22Rv1 (cell line): ENCODE data around the gene SIGLEC1.

Experiments
- H3K27ac ChIP-seq: fragments of 450-650 bp; 2 replicates; pipeline ENCODE4 v1.5.1; 2017
- CTCF ChIP-seq: fragments of 450-650 bp; IDR thresholded peaks from 2 replicates; pipeline ENCODE4 v1.5.1; 2017; ENCODE audit warnings: mild to moderate bottlenecking
- ZFX ChIP-seq: fragments of 450-650 bp; IDR thresholded peaks from 2 replicates; pipeline ENCODE4 v1.6.1; 2017; ENCODE audit warnings: antibody characterized with exemption, borderline replicate concordance

SIGLEC1 gene

GRCh38 chr20:3712279-3712873, at the start of gene SIGLEC1:
Gene SIGLEC1 (minus strand): TSS chr20:3712600. CDS start chr20:3707128, 5,472 bp downstream.
- H3K27ac ChIP-seq = no peak within 1 kb of the TSS
- TF ChIP-seq CTCF (no peak), ZFX (no peak)

DNA sequence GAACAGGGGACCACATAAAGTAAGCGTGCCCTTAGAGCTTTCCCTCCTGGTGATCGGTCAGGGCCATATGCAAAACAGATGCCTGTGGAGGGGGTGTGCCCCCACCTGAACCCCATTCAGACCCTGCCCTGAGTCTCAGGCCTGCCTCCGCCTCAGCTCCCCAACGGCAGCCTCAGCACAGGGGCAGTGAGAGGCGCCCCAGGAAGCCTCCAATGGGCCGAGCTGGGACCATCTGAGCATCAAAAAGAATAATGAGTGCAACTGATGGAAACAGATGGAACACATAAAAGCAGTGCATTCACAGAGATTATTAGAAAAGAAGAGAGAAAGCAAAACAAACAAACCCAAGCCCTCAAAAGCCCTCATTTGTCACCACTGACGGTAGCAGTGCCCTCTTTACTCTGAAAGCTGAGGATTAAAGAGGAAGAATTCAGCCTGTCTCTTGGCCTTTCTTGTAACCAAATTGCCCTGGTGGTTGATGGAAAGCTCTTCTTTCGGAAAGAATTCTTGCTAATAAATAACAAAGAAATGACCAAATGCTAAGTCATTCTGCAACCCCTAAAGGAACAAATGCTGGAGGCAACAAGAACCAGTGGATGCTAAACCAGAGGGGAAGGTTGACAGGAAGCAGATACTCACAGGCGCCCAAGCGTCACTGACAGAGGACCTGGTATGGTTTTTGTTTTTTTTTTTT, 48.4 kb upstream of the SIGLEC1 start:
- no peak overlapping the region for H3K27ac ChIP-seq
- TF ChIP-seq ZFX (no peak), CTCF (no peak)

DNA sequence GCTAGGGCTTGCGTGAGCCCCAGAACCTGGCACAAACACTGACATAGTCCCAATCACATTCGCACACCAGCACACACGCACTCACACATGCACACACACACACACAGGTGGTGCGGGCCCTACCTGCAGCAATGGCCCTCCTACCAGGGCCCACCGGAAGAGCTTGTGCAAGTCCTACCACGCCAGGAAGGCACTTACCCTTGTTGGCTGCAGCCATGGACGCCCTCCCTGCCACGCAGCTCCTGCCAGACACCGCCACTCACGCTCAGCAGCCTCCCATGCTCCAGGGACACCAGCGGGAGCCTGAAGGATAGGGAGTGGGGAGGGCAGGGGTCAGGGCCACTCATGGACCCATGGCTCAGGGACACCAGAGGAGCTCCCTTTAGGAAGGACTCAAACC, 47.5 kb upstream of the SIGLEC1 start:
- TF ChIP-seq CTCF = no peak
- H3K27ac ChIP-seq = no peak overlapping the region

DNA sequence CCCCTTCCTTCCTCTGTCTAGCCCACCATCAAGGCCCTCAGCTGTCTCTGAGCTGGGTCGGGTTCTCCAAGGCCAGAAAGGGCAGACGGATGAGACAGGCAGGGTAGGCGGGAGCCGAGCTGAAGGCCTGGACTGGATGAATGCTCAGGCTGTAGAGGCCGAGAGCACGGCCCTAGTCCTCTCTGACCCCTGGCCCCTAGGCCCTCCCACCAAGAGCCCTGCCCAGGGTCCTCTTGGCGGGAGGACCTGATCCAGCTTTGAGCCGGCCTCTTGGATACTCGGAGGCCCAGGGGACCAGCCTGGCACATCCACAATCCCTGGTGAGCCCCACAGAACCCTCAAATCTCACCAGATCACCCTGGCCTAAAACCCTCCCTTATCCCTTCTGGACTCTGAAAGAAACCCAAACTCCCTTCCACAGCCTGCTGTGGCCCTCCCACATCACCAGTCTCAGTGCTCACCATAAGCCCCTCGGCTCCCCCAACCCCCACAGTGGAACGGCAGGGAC, 47.0 kb upstream of the SIGLEC1 start:
- no peak overlapping the region for H3K27ac ChIP-seq
- TF ChIP-seq CTCF = no peak
- TF ChIP-seq ZFX = no peak

DNA sequence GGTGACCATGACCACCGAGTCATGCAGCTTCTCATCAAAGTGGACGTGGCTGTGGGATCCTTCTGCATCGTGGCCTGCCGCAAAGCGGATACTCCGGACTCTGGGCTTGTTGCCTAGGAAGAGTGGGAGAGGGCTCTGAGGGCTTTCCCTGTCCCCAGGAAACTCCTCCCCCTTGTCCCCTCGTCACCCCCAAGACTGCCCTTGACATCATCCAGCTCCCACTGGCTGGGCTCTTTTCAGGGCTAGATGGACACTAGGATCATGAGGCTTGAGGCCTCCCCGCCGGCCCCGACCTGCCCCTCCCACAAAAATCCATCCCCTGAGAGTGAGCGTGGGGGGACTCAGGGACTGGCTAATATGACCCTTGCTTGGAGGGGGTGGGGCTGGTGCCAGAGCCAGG, 46.2 kb upstream of the SIGLEC1 start:
- no peak overlapping the region for H3K27ac ChIP-seq
- TF ChIP-seq ZFX (no peak), CTCF (no peak)

DNA sequence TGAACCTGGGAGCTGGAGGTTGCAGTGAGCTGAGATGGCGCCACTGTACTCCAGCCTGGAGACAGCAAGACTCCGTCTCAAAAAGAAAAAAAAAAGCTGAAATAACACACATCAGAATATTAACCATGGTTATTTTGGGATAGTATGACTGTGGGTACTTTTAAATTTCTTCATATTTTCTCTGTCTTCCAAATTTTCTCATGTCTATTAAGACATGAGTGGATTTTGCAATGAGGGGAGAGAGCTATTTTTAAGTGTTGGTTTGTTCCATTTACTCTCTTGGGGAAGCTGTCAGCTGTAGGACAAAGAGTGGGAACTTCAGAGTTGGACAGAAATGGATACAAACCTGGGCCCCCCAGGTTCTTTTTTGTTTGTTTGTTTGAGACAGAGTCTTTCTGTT, 44.9 kb upstream of the SIGLEC1 start:
- H3K27ac ChIP-seq = no peak overlapping the region
- TF ChIP-seq CTCF (no peak), ZFX (no peak)

- TF ChIP-seq ZFX (no peak), CTCF (no peak)
- H3K27ac ChIP-seq = no peak overlapping the region
Observed at GRCh38 chr20:3755814-3756480, 43.5 kb upstream of the SIGLEC1 start.
